ENCODE data around the gene SIAH2. TPM values are rescaled to one million over a fixed set of nuclear protein-coding genes. Genes with fewer than 3 reads are reported as not detected.
"Not testable (repeated sequence)": the region's sequence is repeated elsewhere in the genome, so short reads cannot be mapped to it uniquely, and the experiment has no call there.

The SIAH2 gene
- total and polyA plus RNA-seq, 4 experiments from 2014 or later: 28.3 to 48.3 (median 32.7) TPM

GRCh38 chr3:150800722-150801121 is 37.8 kb upstream of the SIAH2 start:
- CTCF ChIA-PET (ENCODE audit: partially characterized antibody): interaction anchor here (1.1 kb wide), 1 partner anchor 13 kb away, joined by 11 read pairs; no protein-coding TSS in a partner anchor
- no peak for DNase-seq
- no peaks in the 10 kb centered on the region for H3K9me3 ChIP-seq (ENCODE audit: control insufficient read depth in 1 of 2, low read length in 2 of 2)
- no peak overlapping the region for H3K4me3 ChIP-seq (ENCODE audit: low read length in 2 of 2)
- no peak overlapping the region for H3K27ac Mint-ChIP-seq
- POLR2A ChIA-PET (ENCODE audit: partially characterized antibody): no interaction called here
- intact Hi-C loops (cut with micrococcal nuclease): no loop called here
- H3K4me1 ChIP-seq (ENCODE audit: insufficient read depth, low read length): no peaks in the 10 kb centered on the region
- peaks cover 0 to 5% (median 1%) of the 10 kb centered on the region in 4 donors for H3K4me1 Mint-ChIP-seq
- H3K27me3 Mint-ChIP-seq: peaks cover 4 to 15% of the 10 kb centered on the region in 2 donors
- H3K36me3 ChIP-seq (ENCODE audit: insufficient read depth, low read length): no peaks in the 10 kb centered on the region
- H3K9me3 Mint-ChIP-seq: no peaks in the 10 kb centered on the region
- H3K27me3 ChIP-seq (ENCODE audit: insufficient read depth, low read length): no peaks in the 10 kb centered on the region
- H3K27ac ChIP-seq (ENCODE audit: low read depth, low read length): no peak overlapping the region
- no peaks in the 10 kb centered on the region for H3K36me3 Mint-ChIP-seq
- H3K4me3 Mint-ChIP-seq: no peak overlapping the region

- CTCF ChIA-PET (ENCODE audit: partially characterized antibody): interaction anchor here (4.1 kb wide), 1 partner anchor 10 kb away, joined by 20 read pairs; no protein-coding TSS in a partner anchor
- DNase-seq: no peak
- Mint-ChIP-seq H3K4me1 (peaks cover 0 to 5% (median 1%) of the 10 kb centered on the region in 4 donors), H3K36me3 (no peaks in the 10 kb centered on the region), H3K9me3 (no peaks in the 10 kb centered on the region), H3K4me3 (no peak overlapping the region), H3K27me3 (peaks cover 4 to 12% of the 10 kb centered on the region in 2 donors), H3K27ac (no peak overlapping the region)
- no peaks in the 10 kb centered on the region for H3K4me1 ChIP-seq (ENCODE audit: insufficient read depth, low read length)
- no peak overlapping the region for H3K27ac ChIP-seq (ENCODE audit: low read depth, low read length)
- H3K9me3 ChIP-seq (ENCODE audit: control insufficient read depth in 1 of 2, low read length in 2 of 2): no peaks in the 10 kb centered on the region
- POLR2A ChIA-PET (ENCODE audit: partially characterized antibody): no interaction called here
- no peaks in the 10 kb centered on the region for H3K27me3 ChIP-seq (ENCODE audit: insufficient read depth, low read length)
- H3K4me3 ChIP-seq (ENCODE audit: low read length in 2 of 2): no peak overlapping the region
- intact Hi-C loops (cut with micrococcal nuclease): no loop called here
- H3K36me3 ChIP-seq (ENCODE audit: insufficient read depth, low read length): no peaks in the 10 kb centered on the region
Observed at GRCh38 chr3:150798122-150798618, 35.2 kb upstream of the SIAH2 start.

- no peaks in the 10 kb centered on the region for H3K36me3 Mint-ChIP-seq
- intact Hi-C loops (cut with micrococcal nuclease): no loop called here
- Histone ChIP-seq H3K36me3 (ENCODE audit: insufficient read depth, low read length) (no peaks in the 10 kb centered on the region), H3K4me3 (ENCODE audit: low read length in 2 of 2) (no peak overlapping the region), H3K9me3 (ENCODE audit: control insufficient read depth in 1 of 2, low read length in 2 of 2) (no peaks in the 10 kb centered on the region), H3K27me3 (ENCODE audit: insufficient read depth, low read length) (no peaks in the 10 kb centered on the region), H3K27ac (ENCODE audit: low read depth, low read length) (no peak overlapping the region), H3K4me1 (ENCODE audit: insufficient read depth, low read length) (no peaks in the 10 kb centered on the region)
- CTCF ChIA-PET (ENCODE audit: partially characterized antibody): interaction anchor here (4.1 kb wide), 1 partner anchor 9 kb away, joined by 20 read pairs; no protein-coding TSS in a partner anchor
- no peaks in the 10 kb centered on the region for H3K9me3 Mint-ChIP-seq
- peaks cover 0 to 5% (median 1%) of the 10 kb centered on the region in 4 donors for H3K4me1 Mint-ChIP-seq
- peaks cover 4 to 11% of the 10 kb centered on the region in 2 donors for H3K27me3 Mint-ChIP-seq
- H3K4me3 Mint-ChIP-seq: no peak overlapping the region
- H3K27ac Mint-ChIP-seq: no peak overlapping the region
- no peak for DNase-seq
- POLR2A ChIA-PET (ENCODE audit: partially characterized antibody): no interaction called here
Observed at GRCh38 chr3:150797155-150797554, 34.2 kb upstream of the SIAH2 start.

GRCh38 chr3:150796527-150796926 is 33.6 kb upstream of the SIAH2 start:
- H3K27me3 Mint-ChIP-seq: peaks cover 5 to 12% of the 10 kb centered on the region in 2 donors
- H3K4me1 ChIP-seq (ENCODE audit: insufficient read depth, low read length); H3K4me1 Mint-ChIP-seq; intact Hi-C loops (cut with micrococcal nuclease); POLR2A ChIA-PET (ENCODE audit: partially characterized antibody); H3K27ac ChIP-seq (ENCODE audit: low read depth, low read length); H3K27me3 ChIP-seq (ENCODE audit: insufficient read depth, low read length); H3K9me3 Mint-ChIP-seq; H3K4me3 Mint-ChIP-seq; H3K36me3 Mint-ChIP-seq; H3K9me3 ChIP-seq (ENCODE audit: control insufficient read depth in 1 of 2, low read length in 2 of 2); H3K36me3 ChIP-seq (ENCODE audit: insufficient read depth, low read length); DNase-seq; H3K4me3 ChIP-seq (ENCODE audit: low read length in 2 of 2): not testable (repeated sequence)
- CTCF ChIA-PET (ENCODE audit: partially characterized antibody): interaction anchor here (4.1 kb wide), 1 partner anchor 8 kb away, joined by 20 read pairs; no protein-coding TSS in a partner anchor
- H3K27ac Mint-ChIP-seq: peak overlapping the region in 1 of 7 donors; percentile 80

GRCh38 chr3:150793641-150794040 is 30.7 kb upstream of the SIAH2 start:
- DNase-seq: no peak
- Mint-ChIP-seq H3K27me3 (peaks cover 8 to 11% of the 10 kb centered on the region in 2 donors), H3K4me3 (no peak overlapping the region), H3K9me3 (no peaks in the 10 kb centered on the region), H3K27ac (peak overlapping the region in 1 of 7 donors; percentile 36), H3K4me1 (peaks cover 0 to 4% (median 1%) of the 10 kb centered on the region in 4 donors), H3K36me3 (no peaks in the 10 kb centered on the region)
- ChIA-PET POLR2A (ENCODE audit: partially characterized antibody) (no interaction called here), CTCF (ENCODE audit: partially characterized antibody) (interaction anchor here (0.7 kb wide), 1 partner anchor 265 kb away, joined by 3 read pairs; no protein-coding TSS in a partner anchor)
- intact Hi-C loops (cut with micrococcal nuclease): no loop called here
- no peaks in the 10 kb centered on the region for H3K27me3 ChIP-seq (ENCODE audit: insufficient read depth, low read length)
- no peak overlapping the region for H3K27ac ChIP-seq (ENCODE audit: low read depth, low read length)
- no peaks in the 10 kb centered on the region for H3K4me1 ChIP-seq (ENCODE audit: insufficient read depth, low read length)
- no peaks in the 10 kb centered on the region for H3K9me3 ChIP-seq (ENCODE audit: control insufficient read depth in 1 of 2, low read length in 2 of 2)
- no peak overlapping the region for H3K4me3 ChIP-seq (ENCODE audit: low read length in 2 of 2)
- H3K36me3 ChIP-seq (ENCODE audit: insufficient read depth, low read length): no peaks in the 10 kb centered on the region

- H3K27ac ChIP-seq (ENCODE audit: low read depth, low read length): no peak overlapping the region
- H3K9me3 Mint-ChIP-seq: no peaks in the 10 kb centered on the region
- intact Hi-C loops (cut with micrococcal nuclease): no loop called here
- POLR2A ChIA-PET (ENCODE audit: partially characterized antibody): interaction anchor here (1.3 kb wide), 1 partner anchor 27 kb away, joined by 5 read pairs; no protein-coding TSS in a partner anchor
- CTCF ChIA-PET (ENCODE audit: partially characterized antibody): interaction anchor here (0.9 to 8.6 kb wide), 9 partner anchors 17 to 356 kb away, joined by 3 to 85 read pairs (median 5); partner anchors contain the start of gene SIAH2
- H3K36me3 Mint-ChIP-seq: no peaks in the 10 kb centered on the region
- H3K4me3 Mint-ChIP-seq: no peak overlapping the region
- peaks cover 0 to 5% (median 4%) of the 10 kb centered on the region in 4 donors for H3K4me1 Mint-ChIP-seq
- H3K9me3 ChIP-seq (ENCODE audit: control insufficient read depth in 1 of 2, low read length in 2 of 2): no peaks in the 10 kb centered on the region
- peaks cover 5% of the 10 kb centered on the region for H3K4me1 ChIP-seq (ENCODE audit: insufficient read depth, low read length)
- H3K4me3 ChIP-seq (ENCODE audit: low read length in 2 of 2): no peak overlapping the region
- H3K27ac Mint-ChIP-seq: peak overlapping the region in 1 of 7 donors; percentile 19
- H3K27me3 ChIP-seq (ENCODE audit: insufficient read depth, low read length): no peaks in the 10 kb centered on the region
- DNase-seq: no peak
- H3K27me3 Mint-ChIP-seq: peaks cover 4 to 9% of the 10 kb centered on the region in 2 donors
- no peaks in the 10 kb centered on the region for H3K36me3 ChIP-seq (ENCODE audit: insufficient read depth, low read length)
Observed at GRCh38 chr3:150790629-150791028, 27.7 kb upstream of the SIAH2 start.

- CTCF ChIA-PET (ENCODE audit: partially characterized antibody): interaction anchor here (0.5 to 8.6 kb wide), 5 partner anchors 16 to 155 kb away, joined by 3 to 85 read pairs (median 5); partner anchors contain the start of gene SIAH2
Observed at GRCh38 chr3:150789451-150789850, 26.5 kb upstream of the SIAH2 start.

More at GRCh38 chr3:150789451-150789850, 26.5 kb upstream of the SIAH2 start:
- Mint-ChIP-seq H3K27ac (no peak overlapping the region), H3K9me3 (no peaks in the 10 kb centered on the region), H3K4me3 (no peak overlapping the region), H3K36me3 (no peaks in the 10 kb centered on the region), H3K27me3 (peaks cover 4 to 9% of the 10 kb centered on the region in 2 donors), H3K4me1 (peaks cover 0 to 5% (median 4%) of the 10 kb centered on the region in 4 donors)
- peaks cover 5% of the 10 kb centered on the region for H3K4me1 ChIP-seq (ENCODE audit: insufficient read depth, low read length)
- no peaks in the 10 kb centered on the region for H3K9me3 ChIP-seq (ENCODE audit: control insufficient read depth in 1 of 2, low read length in 2 of 2)
- no peak for DNase-seq
- no peaks in the 10 kb centered on the region for H3K36me3 ChIP-seq (ENCODE audit: insufficient read depth, low read length)
- H3K27me3 ChIP-seq (ENCODE audit: insufficient read depth, low read length): no peaks in the 10 kb centered on the region
- H3K4me3 ChIP-seq (ENCODE audit: low read length in 2 of 2): no peak overlapping the region
- no peak overlapping the region for H3K27ac ChIP-seq (ENCODE audit: low read depth, low read length)
- POLR2A ChIA-PET (ENCODE audit: partially characterized antibody): no interaction called here
- intact Hi-C loops (cut with micrococcal nuclease): loop anchor here (5.0 kb wide), 1 partner anchor 493 kb away; no protein-coding TSS in a partner anchor

Data from CD4-positive, alpha-beta memory T cell (primary cell).